ENCODE measurements around the gene MRPL1.

MRPL1 gene

DNA sequence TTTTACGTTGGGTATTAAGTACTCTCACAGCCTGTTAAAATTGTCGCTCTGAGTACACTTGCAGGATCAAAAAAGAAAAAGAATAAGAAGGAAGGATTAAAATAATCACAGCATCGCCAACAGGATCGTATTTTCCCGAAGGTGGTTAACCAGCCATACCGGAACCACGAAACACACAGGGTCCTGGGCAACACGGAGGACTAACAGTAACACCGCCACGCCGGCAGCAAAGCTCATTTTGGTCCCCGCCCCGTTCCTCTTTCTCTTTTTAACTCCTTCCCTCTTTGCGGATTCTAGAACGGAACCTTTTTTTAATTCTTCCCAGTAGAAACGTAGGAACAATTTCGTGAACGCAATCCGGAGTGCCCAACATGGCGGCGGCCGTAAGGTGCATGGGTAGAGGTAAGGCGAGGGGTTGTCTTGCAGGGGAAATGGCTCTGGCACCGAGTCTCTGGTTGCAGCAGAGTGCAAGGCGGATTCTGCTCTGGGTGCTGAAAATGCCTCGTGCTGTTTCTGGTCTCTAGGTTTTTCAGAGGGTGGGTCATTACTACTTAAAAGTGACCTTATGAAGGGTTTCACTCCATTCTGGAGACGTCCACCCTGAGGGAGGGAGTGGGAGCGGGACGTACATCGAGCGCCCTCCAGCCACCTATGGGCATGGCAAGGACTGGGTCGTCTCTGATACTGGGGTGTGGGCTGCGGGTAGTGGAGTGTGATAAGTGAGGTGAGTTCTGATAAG is at the start of gene MRPL1:
MRPL1 (plus strand) TSS at position 353 of the 739 bp plus-strand sequence; CDS start at position 372, 19 bp downstream.
- peak within 1 kb of the TSS; percentile 98 for H3K4me3 ChIP-seq (ENCODE audit: low read length)

GRCh38 chr4:77815636-77816035 is 47.0 kb upstream of the MRPL1 start:
- TF ChIP-seq CTCF (conservative IDR thresholded peaks at IDR 0.05; ENCODE audit: low read length): no peak
- DNase-seq (ENCODE audit: low read depth): no peak
- no peak overlapping the region for H3K4me3 ChIP-seq (ENCODE audit: low read length)

More for the DNA sequence above, at the start of gene MRPL1:
- DNase-seq (ENCODE audit: low read depth): peak; percentile 95
- TF ChIP-seq CTCF (conservative IDR thresholded peaks at IDR 0.05; ENCODE audit: low read length): no peak; the same call in 1 of the 2 replicates

DNA sequence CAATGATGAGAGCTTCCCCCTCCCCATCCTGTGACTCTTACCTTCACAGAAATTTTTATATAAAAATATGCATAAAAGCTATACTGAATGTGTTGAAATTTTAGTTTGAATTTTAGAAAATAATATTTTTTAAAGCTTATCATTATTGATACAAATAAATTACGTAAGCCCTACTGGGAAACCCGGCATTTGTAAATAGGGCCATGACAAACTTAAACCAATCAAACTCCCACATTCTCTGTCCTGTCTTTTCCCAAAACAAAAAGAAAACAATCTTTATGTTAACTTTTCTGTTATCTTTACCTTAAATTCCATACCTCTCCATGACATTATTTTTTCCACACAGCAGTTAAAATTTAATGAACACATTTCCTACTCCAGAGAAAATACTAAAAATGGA is 46.1 kb upstream of the MRPL1 start:
- DNase-seq (ENCODE audit: low read depth): no peak
- no peak overlapping the region for H3K4me3 ChIP-seq (ENCODE audit: low read length)
- no peak for TF ChIP-seq CTCF (conservative IDR thresholded peaks at IDR 0.05; ENCODE audit: low read length)

DNA sequence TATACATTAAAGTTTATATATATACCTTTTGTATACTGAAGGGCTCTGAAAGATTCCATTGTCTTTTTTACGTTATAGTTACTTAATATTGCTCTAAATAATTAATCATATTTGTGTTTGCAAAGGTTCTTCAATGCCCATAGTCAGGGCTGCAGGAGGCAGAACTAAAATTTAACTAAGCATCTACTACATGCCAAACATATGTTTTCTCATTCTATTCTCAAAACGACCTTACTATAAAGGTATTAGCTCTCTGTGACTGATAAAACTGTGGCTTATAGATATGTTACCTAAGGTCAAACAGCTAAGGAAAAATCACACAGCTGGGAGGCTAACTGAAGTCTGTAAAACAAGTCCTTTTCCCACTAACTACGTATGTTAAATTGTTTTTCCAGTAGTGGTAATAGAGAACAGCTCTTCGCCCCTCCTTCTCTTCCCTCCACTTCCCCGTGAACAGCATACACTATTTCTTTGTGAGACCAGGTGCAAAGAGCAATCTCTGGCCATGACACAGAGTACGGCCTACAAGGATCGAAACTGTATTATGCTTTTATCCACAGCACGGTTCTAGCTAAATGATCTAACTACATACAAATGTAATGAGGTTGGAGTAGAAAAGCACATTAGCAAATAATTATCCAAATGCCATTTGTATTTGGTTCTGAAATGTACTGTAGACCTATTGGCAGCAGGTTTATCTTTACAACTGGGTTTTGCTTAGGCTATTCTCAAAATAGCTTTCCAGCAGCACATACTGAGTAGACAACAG is 45.1 kb upstream of the MRPL1 start:
- DNase-seq (ENCODE audit: low read depth): peak; percentile 1
- H3K4me3 ChIP-seq (ENCODE audit: low read length): peak overlapping the region; percentile 93
- TF ChIP-seq CTCF (conservative IDR thresholded peaks at IDR 0.05; ENCODE audit: low read length): no peak

GRCh38 chr4:77818073-77818601 is 44.5 kb upstream of the MRPL1 start:
- peak overlapping the region; percentile 93 for H3K4me3 ChIP-seq (ENCODE audit: low read length)
- TF ChIP-seq CTCF (conservative IDR thresholded peaks at IDR 0.05; ENCODE audit: low read length): peak; percentile 66
- peak; percentile 79 for DNase-seq (ENCODE audit: low read depth)

DNA sequence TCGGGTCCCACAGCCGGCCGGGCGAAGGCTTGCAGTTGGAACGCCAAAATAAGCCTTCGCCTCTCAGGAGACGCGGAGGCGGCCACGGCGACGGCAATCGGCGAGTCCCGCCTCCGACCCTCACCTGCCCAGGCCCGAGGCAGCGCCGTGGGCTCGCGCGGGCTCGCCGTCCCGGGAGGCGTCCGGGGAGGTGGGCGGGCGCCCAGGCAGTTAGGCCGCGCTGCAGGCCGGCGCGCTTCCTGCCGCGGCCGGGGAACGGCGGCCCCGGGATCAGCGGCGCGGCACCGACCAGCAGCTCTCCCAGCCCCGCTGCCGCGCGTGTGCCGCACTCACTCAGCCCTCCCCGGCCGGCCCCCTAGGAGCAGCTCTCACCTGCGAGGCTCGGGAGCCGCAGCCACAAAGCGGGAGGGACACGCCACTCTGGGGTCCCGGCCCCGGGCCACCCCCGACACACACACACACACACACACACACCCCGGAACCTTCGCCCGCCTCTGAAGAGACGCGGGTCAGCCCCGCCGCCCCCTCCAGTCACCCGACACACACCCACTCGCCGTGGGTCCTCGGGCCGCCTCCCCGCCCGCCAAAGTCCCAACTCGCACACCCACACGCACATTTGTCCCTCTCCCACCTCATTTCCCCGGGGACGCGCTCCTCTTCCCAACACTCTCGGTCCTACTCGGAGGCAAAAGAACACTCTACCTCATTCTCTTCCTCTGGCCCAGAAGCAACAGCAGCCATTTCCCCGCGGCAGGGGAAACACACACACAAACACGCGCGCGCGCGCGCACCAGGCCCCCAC is 43.8 kb upstream of the MRPL1 start, which contains the start of gene CNOT6L:
CNOT6L (minus strand) TSS at position 767 of the 802 bp plus-strand sequence; CDS start at position 707, 60 bp downstream.
- TF ChIP-seq CTCF (conservative IDR thresholded peaks at IDR 0.05; ENCODE audit: low read length): no peak
- DNase-seq (ENCODE audit: low read depth): peak; percentile 75
- H3K4me3 ChIP-seq (ENCODE audit: low read length): peak within 1 kb of the TSS; percentile 93
